SK-N-SH treated with all-trans-retinoic acid at 6 μM for 48 hours (cell line): ENCODE results near the gene ATP8A1.

ENCODE experiments used
- ATAC-seq: fragments of 200-7000 bp; cut with Tn5 transposase; 3 replicates; pipeline ENCODE4 v1.9.1; 2020; ENCODE audit warnings: mild to moderate bottlenecking, moderate library complexity
- ARNTL ChIP-seq: fragments of 450-650 bp; formaldehyde crosslinking; IDR thresholded peaks from 2 replicates; pipeline ENCODE4 v1.5.0; 2020; ENCODE audit warnings: low read depth, mild to moderate bottlenecking, moderate library complexity, borderline replicate concordance
- BACH2 ChIP-seq: fragments of 250-450 bp; sonication (Bioruptor Pico); IDR thresholded peaks from 2 replicates; pipeline ENCODE4 v1.9.0; 2021; ENCODE audit warnings: mild to moderate bottlenecking, borderline replicate concordance
- CREB5 ChIP-seq: fragments of 250-450 bp; sonication (Bioruptor Pico); IDR thresholded peaks from 2 replicates; pipeline ENCODE4 v1.5.1; 2020; ENCODE audit warnings: low read depth, mild to moderate bottlenecking, moderate library complexity
- CSDC2 ChIP-seq: fragments of 250-450 bp; sonication (Bioruptor Pico); IDR thresholded peaks from 2 replicates; pipeline ENCODE4 v1.5.0; 2020; ENCODE audit warnings: mild to moderate bottlenecking, moderate library complexity
- ESRRG ChIP-seq: fragments of 250-450 bp; sonication (Bioruptor Pico); IDR thresholded peaks from 2 replicates; pipeline ENCODE4 v1.6.1; 2021; ENCODE audit warnings: mild to moderate bottlenecking
- GLIS3 ChIP-seq: fragments of 250-450 bp; sonication (Bioruptor Pico); IDR thresholded peaks from 2 replicates; pipeline ENCODE4 v1.5.0; 2020; ENCODE audit warnings: mild to moderate bottlenecking, moderate library complexity
- ISL1 ChIP-seq: fragments of 250-450 bp; sonication (Bioruptor Pico); IDR thresholded peaks from 2 replicates; pipeline ENCODE4 v2.1.2; 2022; ENCODE audit warnings: mild to moderate bottlenecking, moderate library complexity
- OSR1 ChIP-seq: fragments of 250-450 bp; sonication (Bioruptor Pico); IDR thresholded peaks from 2 replicates; pipeline ENCODE4 v1.8.0; 2022; ENCODE audit warnings: moderate library complexity, mild to moderate bottlenecking, inconsistent platforms
- PATZ1 ChIP-seq: fragments of 250-450 bp; sonication (Bioruptor Pico); IDR thresholded peaks from 2 replicates; pipeline ENCODE4 v1.8.0; 2020; ENCODE audit warnings: mild to moderate bottlenecking, moderate library complexity, borderline replicate concordance
- PPARA ChIP-seq: fragments of 250-450 bp; sonication (Bioruptor Pico); IDR thresholded peaks from 2 replicates; pipeline ENCODE4 v1.5.0; 2020; ENCODE audit warnings: mild to moderate bottlenecking, borderline replicate concordance
- RARB ChIP-seq: fragments of 250-450 bp; sonication (Bioruptor Pico); IDR thresholded peaks from 2 replicates; pipeline ENCODE4 v1.8.0; 2021; ENCODE audit warnings: mild to moderate bottlenecking, moderate library complexity
- SNAI2 ChIP-seq: fragments of 250-450 bp; sonication (Bioruptor Pico); IDR thresholded peaks from 2 replicates; pipeline ENCODE4 v1.5.0; 2020; ENCODE audit warnings: mild to moderate bottlenecking, moderate library complexity
- TCF4 ChIP-seq: fragments of 250-450 bp; sonication (Bioruptor Pico); IDR thresholded peaks from 2 replicates; pipeline ENCODE4 v1.8.0; 2021; ENCODE audit warnings: mild to moderate bottlenecking, moderate library complexity, borderline replicate concordance
- TOX ChIP-seq: fragments of 250-450 bp; sonication (Bioruptor Pico); IDR thresholded peaks from 2 replicates; pipeline ENCODE4 v1.8.0; 2021; ENCODE audit warnings: mild to moderate bottlenecking, moderate library complexity, borderline replicate concordance
- TSHZ2 ChIP-seq: fragments of 250-450 bp; sonication (Bioruptor Pico); IDR thresholded peaks from 2 replicates; pipeline ENCODE4 v1.5.0; 2020; ENCODE audit warnings: mild to moderate bottlenecking, moderate library complexity
- ZC3H10 ChIP-seq: fragments of 250-450 bp; sonication (Bioruptor Pico); IDR thresholded peaks from 2 replicates; pipeline ENCODE4 v1.5.1; 2021; ENCODE audit warnings: mild to moderate bottlenecking, moderate library complexity
- ZFP3 ChIP-seq: fragments of 250-450 bp; sonication (Bioruptor Pico); IDR thresholded peaks from 2 replicates; pipeline ENCODE4 v1.5.0; 2020; ENCODE audit warnings: mild to moderate bottlenecking, moderate library complexity
- ZFP30 ChIP-seq: fragments of 450-650 bp; formaldehyde crosslinking; IDR thresholded peaks from 2 replicates; pipeline ENCODE4 v1.5.0; 2022; ENCODE audit warnings: mild to moderate bottlenecking, moderate library complexity
- ZNF565 ChIP-seq: fragments of 450-650 bp; formaldehyde crosslinking; conservative IDR thresholded peaks from 2 replicates; pipeline ENCODE4 v1.5.0; 2020; ENCODE audit warnings: low read depth, mild to moderate bottlenecking, moderate library complexity
- ZNF70 ChIP-seq: fragments of 450-650 bp; formaldehyde crosslinking; IDR thresholded peaks from 2 replicates; pipeline ENCODE4 v1.5.0; 2020; ENCODE audit warnings: mild to moderate bottlenecking, moderate library complexity
- ZNF8 ChIP-seq: fragments of 450-650 bp; formaldehyde crosslinking; IDR thresholded peaks from 2 replicates; pipeline ENCODE4 v1.5.0; 2020; ENCODE audit warnings: mild to moderate bottlenecking, moderate library complexity
- TF ChIP-seq, protein P1 (sequence below): fragments of 250-450 bp; sonication (Bioruptor Pico); IDR thresholded peaks from 2 replicates; pipeline ENCODE4 v1.8.0; 2021; ENCODE audit warnings: low read depth, mild to moderate bottlenecking, moderate library complexity, borderline replicate concordance
- TF ChIP-seq, protein P2 (sequence below): fragments of 250-450 bp; sonication (Bioruptor Pico); IDR thresholded peaks from 2 replicates; pipeline ENCODE4 v1.5.1; 2021; ENCODE audit warnings: mild to moderate bottlenecking, moderate library complexity

Gene ATP8A1

GRCh38 chr4:42690537-42690936 lies 33.6 kb upstream of the ATP8A1 start:
- ATAC-seq = no peak
- TF ChIP-seq ISL1 (CRISPR knock-in tag) (no peak), ARNTL (no peak), ZFP30 (CRISPR knock-in tag) (no peak), ZC3H10 (CRISPR knock-in tag) (no peak), SNAI2 (no peak), ZNF70 (CRISPR knock-in tag) (no peak), ZFP3 (CRISPR knock-in tag) (no peak), TOX (CRISPR knock-in tag) (no peak), OSR1 (CRISPR knock-in tag) (no peak), CREB5 (CRISPR knock-in tag) (no peak), TCF4 (CRISPR knock-in tag) (no peak)

GRCh38 chr4:42683393-42683792 lies 26.5 kb upstream of the ATP8A1 start:
- no peak for TF ChIP-seq ZNF565 (CRISPR knock-in tag)
- TF ChIP-seq, protein P1, sequence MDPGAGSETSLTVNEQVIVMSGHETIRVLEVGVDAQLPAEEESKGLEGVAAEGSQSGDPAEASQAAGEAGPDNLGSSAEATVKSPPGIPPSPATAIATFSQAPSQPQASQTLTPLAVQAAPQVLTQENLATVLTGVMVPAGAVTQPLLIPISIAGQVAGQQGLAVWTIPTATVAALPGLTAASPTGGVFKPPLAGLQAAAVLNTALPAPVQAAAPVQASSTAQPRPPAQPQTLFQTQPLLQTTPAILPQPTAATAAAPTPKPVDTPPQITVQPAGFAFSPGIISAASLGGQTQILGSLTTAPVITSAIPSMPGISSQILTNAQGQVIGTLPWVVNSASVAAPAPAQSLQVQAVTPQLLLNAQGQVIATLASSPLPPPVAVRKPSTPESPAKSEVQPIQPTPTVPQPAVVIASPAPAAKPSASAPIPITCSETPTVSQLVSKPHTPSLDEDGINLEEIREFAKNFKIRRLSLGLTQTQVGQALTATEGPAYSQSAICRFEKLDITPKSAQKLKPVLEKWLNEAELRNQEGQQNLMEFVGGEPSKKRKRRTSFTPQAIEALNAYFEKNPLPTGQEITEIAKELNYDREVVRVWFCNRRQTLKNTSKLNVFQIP = no peak
- no peak for TF ChIP-seq RARB (CRISPR knock-in tag)
- TF ChIP-seq ZC3H10 (CRISPR knock-in tag) = no peak
- no peak for TF ChIP-seq PATZ1 (CRISPR knock-in tag)
- TF ChIP-seq CSDC2 = no peak
- TF ChIP-seq ZNF70 (CRISPR knock-in tag) = no peak
- TF ChIP-seq TOX (CRISPR knock-in tag) = no peak
- TF ChIP-seq TSHZ2 (CRISPR knock-in tag) = no peak
- TF ChIP-seq, protein P2, sequence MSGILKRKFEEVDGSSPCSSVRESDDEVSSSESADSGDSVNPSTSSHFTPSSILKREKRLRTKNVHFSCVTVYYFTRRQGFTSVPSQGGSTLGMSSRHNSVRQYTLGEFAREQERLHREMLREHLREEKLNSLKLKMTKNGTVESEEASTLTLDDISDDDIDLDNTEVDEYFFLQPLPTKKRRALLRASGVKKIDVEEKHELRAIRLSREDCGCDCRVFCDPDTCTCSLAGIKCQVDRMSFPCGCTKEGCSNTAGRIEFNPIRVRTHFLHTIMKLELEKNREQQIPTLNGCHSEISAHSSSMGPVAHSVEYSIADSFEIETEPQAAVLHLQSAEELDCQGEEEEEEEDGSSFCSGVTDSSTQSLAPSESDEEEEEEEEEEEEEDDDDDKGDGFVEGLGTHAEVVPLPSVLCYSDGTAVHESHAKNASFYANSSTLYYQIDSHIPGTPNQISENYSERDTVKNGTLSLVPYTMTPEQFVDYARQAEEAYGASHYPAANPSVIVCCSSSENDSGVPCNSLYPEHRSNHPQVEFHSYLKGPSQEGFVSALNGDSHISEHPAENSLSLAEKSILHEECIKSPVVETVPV (CRISPR knock-in tag) = no peak
- TF ChIP-seq PPARA (CRISPR knock-in tag) = no peak
- no peak for TF ChIP-seq ZFP30 (CRISPR knock-in tag)
- TF ChIP-seq OSR1 (CRISPR knock-in tag) = no peak
- TF ChIP-seq ZNF8 = no peak
- TF ChIP-seq ESRRG = no peak
- TF ChIP-seq GLIS3 = no peak
- TF ChIP-seq CREB5 (CRISPR knock-in tag) = no peak
- TF ChIP-seq ISL1 (CRISPR knock-in tag) = no peak
- no peak for TF ChIP-seq BACH2 (CRISPR knock-in tag)
- TF ChIP-seq, all 23 proteins: peak for 0

More at GRCh38 chr4:42683393-42683792, 26.5 kb upstream of the ATP8A1 start:
- no peak for ATAC-seq
